ENCODE data around the gene IER5. TPM values are rescaled to one million over a fixed set of nuclear protein-coding genes. Genes with fewer than 3 reads are reported as not detected.
A peak's percentile ranks its signal among the peaks of the same experiment; 100 is the strongest.

Gene IER5
- total and polyA plus RNA-seq, 2 of the 13 experiments (the other 11 are each of a cell fraction or from before 2014, with no cell fraction given) = 2.5 to 3.5 TPM

- no peak for TF ChIP-seq ARID4A (CRISPR knock-in tag; IDR thresholded peaks at IDR 0.05; ENCODE audit: borderline replicate concordance)
- TF ChIP-seq ZSCAN5A (CRISPR knock-in tag; IDR thresholded peaks at IDR 0.05; ENCODE audit: borderline replicate concordance) = no peak
- TF ChIP-seq ZNF280D (CRISPR knock-in tag; IDR thresholded peaks at IDR 0.05) = no peak
- TF ChIP-seq ZNF292 (CRISPR knock-in tag; IDR thresholded peaks at IDR 0.05; ENCODE audit: borderline replicate concordance, low read depth) = peak; percentile 25; the same call in 1 of the 2 replicates
- TF ChIP-seq KMT2B (CRISPR knock-in tag; IDR thresholded peaks at IDR 0.05) = no peak
- TF ChIP-seq AHDC1 (CRISPR knock-in tag; IDR thresholded peaks at IDR 0.05; ENCODE audit: borderline replicate concordance) = peak; percentile 39; the same call in 1 of the 2 replicates
- TF ChIP-seq MTF1 (CRISPR knock-in tag; IDR thresholded peaks at IDR 0.05) = no peak
- TF ChIP-seq ATF3 (CRISPR knock-in tag; IDR thresholded peaks at IDR 0.05) = no peak
- no peak for TF ChIP-seq ZBTB43 (CRISPR knock-in tag; conservative IDR thresholded peaks at IDR 0.05)
- no peak for TF ChIP-seq ATM (IDR thresholded peaks at IDR 0.05; ENCODE audit: borderline replicate concordance)
- peak; percentile 6 to 49; a peak in 2 of 4 replicates for TF ChIP-seq MAFK (conservative IDR thresholded peaks at IDR 0.05 in 1 of 2, IDR thresholded peaks at IDR 0.05 in 1 of 2; ENCODE audit: low read length in 2 of 2)
Measured at GRCh38 chr1:181126871-181127587, 38.5 kb downstream of the IER5 start (continued).
